GM12878 (cell line): Measurements from ENCODE around the gene LGI4. TPM values are rescaled to one million over a fixed set of nuclear protein-coding genes. Genes with fewer than 3 reads are reported as not detected.

Experiments
- ATAC-seq: fragments of 200-7000 bp; cut with Tn5 transposase; 3 replicates; pipeline ENCODE4 v1.9.1; 2020; ENCODE audit warnings: mild to moderate bottlenecking, moderate library complexity
- BruUV-seq: library from RNA; stranded (reverse); fragments of 400-500 nt; replicated peaks from 2 replicates; lab custom pipeline; 2021; lab: Mats Ljungman, UMichigan
- CTCF ChIA-PET: fragments of 300-600 bp; sonication (Branson Sonifier 250); formaldehyde crosslinking; extraction: SDS; loops from one replicate; lab custom pipeline; 2021; ENCODE audit warnings: inconsistent platforms; lab: Yijun Ruan, JAX
- POLR2A ChIA-PET: fragments of 350-600 bp; formaldehyde crosslinking; extraction: SDS; loops from one replicate; lab custom pipeline; 2021; ENCODE audit warnings: inconsistent platforms; lab: Charles Lee
- RAD21 ChIA-PET: fragments of 300-600 bp; sonication (Branson Sonifier 250); formaldehyde crosslinking; loops from one replicate; lab custom pipeline; 2023; ENCODE audit warnings: antibody characterized with exemption; ENCODE audit not compliant: unreplicated experiment; lab: Charles Lee
- SMC1A ChIA-PET: fragments of 300-600 bp; sonication (Branson Sonifier 250); formaldehyde crosslinking; loops from one replicate; lab custom pipeline; 2023; ENCODE audit not compliant: unreplicated experiment, uncharacterized antibody; lab: Charles Lee
- DNase-seq: peaks from one replicate; pipeline ENCODE4 v3.0.0-alpha.2; 2011; ENCODE audit warnings: low read depth, low spot score
- FAIRE-seq: peaks from 3 replicates; lab custom pipeline; 2011; peaks lifted over from hg19 to GRCh38; lab: Jason Lieb, UNC
- H2AFZ ChIP-seq: 2 replicates; pipeline ENCODE4 v1.6.0; 2011; ENCODE audit warnings: low read depth, low read length, control low read depth; ENCODE audit not compliant: control insufficient read depth
- H3K27ac ChIP-seq: 2 replicates; pipeline ENCODE4 v1.5.1; 2011; ENCODE audit warnings: control low read depth; ENCODE audit not compliant: control insufficient read depth, insufficient read depth
- H3K27me3 ChIP-seq, 2 experiments: replicated peaks in 1 of 2; 2 replicates each; pipeline versions ENCODE4 v1.6.0 to v1.6.1; 2011; ENCODE audit warnings: low read length in 1 of 2; ENCODE audit not compliant: control insufficient read depth in 2 of 2, insufficient read depth in 2 of 2
- H3K36me3 ChIP-seq, 2 experiments: 2 replicates each; pipeline ENCODE4 v1.5.1; 2011; ENCODE audit warnings: low read length in 1 of 2; ENCODE audit not compliant: control insufficient read depth in 2 of 2, insufficient read depth in 2 of 2
- H3K4me1 ChIP-seq: 2 replicates; pipeline ENCODE4 v1.6.1; 2011; ENCODE audit warnings: mild to moderate bottlenecking, low read length, moderate library complexity, mixed read lengths; ENCODE audit not compliant: control insufficient read depth, insufficient read depth
- H3K4me2 ChIP-seq: 2 replicates; pipeline ENCODE4 v1.6.0; 2011; ENCODE audit warnings: control low read depth; ENCODE audit not compliant: control insufficient read depth, insufficient read depth
- H3K4me3 ChIP-seq: fragments of 200-600 bp; sonication (generic); 2 replicates; pipeline ENCODE4 v1.5.1; 2016
- H3K79me2 ChIP-seq: 2 replicates; pipeline ENCODE4 v1.6.0; 2011; ENCODE audit warnings: low read length; ENCODE audit not compliant: control insufficient read depth, insufficient read depth
- H3K9ac ChIP-seq: 2 replicates; pipeline ENCODE4 v1.8.0; 2011; ENCODE audit warnings: low read length, control low read depth, mixed read lengths; ENCODE audit not compliant: control insufficient read depth, insufficient read depth
- H3K9me3 ChIP-seq: replicated peaks from 3 replicates; pipeline ENCODE4 v1.5.1; 2011; ENCODE audit warnings: mild to moderate bottlenecking, low read length; ENCODE audit not compliant: control insufficient read depth, insufficient read depth
- H4K20me1 ChIP-seq: 2 replicates; pipeline ENCODE4 v1.6.0; 2011; ENCODE audit not compliant: control insufficient read depth, insufficient read depth
- PML ChIP-seq: IDR thresholded peaks from 2 replicates; pipeline ENCODE4 v1.6.1; 2012; ENCODE audit warnings: low read length, inconsistent platforms
- POLR2AphosphoS2 ChIP-seq: IDR thresholded peaks from 2 replicates; pipeline ENCODE4 v1.6.1; 2011; ENCODE audit warnings: low read depth, mild to moderate bottlenecking, low read length, improper control_type of control experiment, moderate library complexity
- SMARCA5 ChIP-seq: fragments of 450-650 bp; IDR thresholded peaks from 2 replicates; pipeline ENCODE4 v1.6.1; 2017; ENCODE audit warnings: mild to moderate bottlenecking
- ZNF217 ChIP-seq: fragments of 450-650 bp; IDR thresholded peaks from 2 replicates; pipeline ENCODE4 v1.6.1; 2017; ENCODE audit warnings: antibody characterized with exemption, mild to moderate bottlenecking
- WGBS: methylation state at CpG from one replicate; pipeline ENCODE4 v1.1.6; 2016; ENCODE audit warnings: low lambda C conversion rate; ENCODE audit not compliant: insufficient replicate concordance, insufficient coverage; ENCODE audit errors: missing lambda C conversion rate; 5-methylcytosine and 5-hydroxymethylcytosine counted together
- in situ Hi-C: fragments of 300-500 bp; cut with MboI; formaldehyde crosslinking; loops from 9 replicates; pipeline ENCODE4 v1.14.3; 2018; ENCODE audit warnings: mixed read lengths
- intact Hi-C: fragments of 100-400 bp; cut with micrococcal nuclease; formaldehyde crosslinking; loops from one replicate; pipeline ENCODE4 v1.14.2; 2022; ENCODE audit not compliant: unreplicated experiment
- polyA plus RNA-seq, 11 experiments: library from polyadenylated mRNA; depleted of rRNA in 4 of 11; unstranded in 6 of 11; stranded (reverse) in 5 of 11; fragments of >200 nt; fragmentation: Nextera tagmentation in 4 of 11; fragmentation: Illumina TruSeq in 1 of 11; extraction: Ambion mirVana in 4 of 11; extraction: Trizol in 1 of 11; gene quantifications; 1 replicate in 1 of 11; 2 replicates in 10 of 11; pipeline versions ENCODE4 v1.2.1 to v1.2.3, GENCODE V29; 2011 to 2016; ENCODE audit warnings: inconsistent platforms in 2 of 11, missing spikeins in 2 of 11, low read depth in 1 of 11
- total RNA-seq, 4 experiments: library from RNA; depleted of rRNA in 3 of 4; stranded (reverse); fragments of >200 nt in 3 of 4; fragmentation: Illumina TruSeq in 1 of 4; extraction: Trizol in 1 of 4; gene quantifications; 2 replicates each; pipeline versions ENCODE4 v1.2.1 to v1.2.3, GENCODE V29; 2013 to 2021
- TF ChIP-seq, protein P1 (sequence below): fragments of 450-650 bp; conservative IDR thresholded peaks from 2 replicates; pipeline ENCODE4 v1.6.1; 2017; ENCODE audit warnings: mild to moderate bottlenecking, moderate library complexity

LGI4 gene
- total and polyA plus RNA-seq, 10 of the 15 experiments (the other 5 are each of a cell fraction or from before 2014, with no cell fraction given): 0.11 TPM; not detected in 9

DNA sequence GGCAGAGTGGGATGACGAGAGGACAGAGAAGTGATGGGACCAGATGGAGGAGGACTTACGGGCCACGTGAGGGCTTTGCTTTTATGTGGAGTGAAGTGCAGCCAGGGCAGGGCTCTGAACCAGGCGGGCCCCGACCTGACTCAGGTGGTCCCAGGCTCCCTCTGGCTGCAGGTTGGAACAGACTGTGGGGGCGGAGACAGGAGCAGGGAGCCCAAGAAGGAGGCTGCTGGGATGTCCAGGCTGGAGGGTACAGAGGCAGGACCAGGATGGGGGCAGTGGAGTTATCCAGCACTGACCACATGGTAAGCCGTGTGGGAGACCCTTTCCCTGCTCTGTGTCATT lies 21.8 kb upstream of the LGI4 start (continued):
- TF ChIP-seq POLR2AphosphoS2: no peak
- TF ChIP-seq, protein P1, sequence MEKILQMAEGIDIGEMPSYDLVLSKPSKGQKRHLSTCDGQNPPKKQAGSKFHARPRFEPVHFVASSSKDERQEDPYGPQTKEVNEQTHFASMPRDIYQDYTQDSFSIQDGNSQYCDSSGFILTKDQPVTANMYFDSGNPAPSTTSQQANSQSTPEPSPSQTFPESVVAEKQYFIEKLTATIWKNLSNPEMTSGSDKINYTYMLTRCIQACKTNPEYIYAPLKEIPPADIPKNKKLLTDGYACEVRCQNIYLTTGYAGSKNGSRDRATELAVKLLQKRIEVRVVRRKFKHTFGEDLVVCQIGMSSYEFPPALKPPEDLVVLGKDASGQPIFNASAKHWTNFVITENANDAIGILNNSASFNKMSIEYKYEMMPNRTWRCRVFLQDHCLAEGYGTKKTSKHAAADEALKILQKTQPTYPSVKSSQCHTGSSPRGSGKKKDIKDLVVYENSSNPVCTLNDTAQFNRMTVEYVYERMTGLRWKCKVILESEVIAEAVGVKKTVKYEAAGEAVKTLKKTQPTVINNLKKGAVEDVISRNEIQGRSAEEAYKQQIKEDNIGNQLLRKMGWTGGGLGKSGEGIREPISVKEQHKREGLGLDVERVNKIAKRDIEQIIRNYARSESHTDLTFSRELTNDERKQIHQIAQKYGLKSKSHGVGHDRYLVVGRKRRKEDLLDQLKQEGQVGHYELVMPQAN: no peak
- no peak for TF ChIP-seq ZNF217

DNA sequence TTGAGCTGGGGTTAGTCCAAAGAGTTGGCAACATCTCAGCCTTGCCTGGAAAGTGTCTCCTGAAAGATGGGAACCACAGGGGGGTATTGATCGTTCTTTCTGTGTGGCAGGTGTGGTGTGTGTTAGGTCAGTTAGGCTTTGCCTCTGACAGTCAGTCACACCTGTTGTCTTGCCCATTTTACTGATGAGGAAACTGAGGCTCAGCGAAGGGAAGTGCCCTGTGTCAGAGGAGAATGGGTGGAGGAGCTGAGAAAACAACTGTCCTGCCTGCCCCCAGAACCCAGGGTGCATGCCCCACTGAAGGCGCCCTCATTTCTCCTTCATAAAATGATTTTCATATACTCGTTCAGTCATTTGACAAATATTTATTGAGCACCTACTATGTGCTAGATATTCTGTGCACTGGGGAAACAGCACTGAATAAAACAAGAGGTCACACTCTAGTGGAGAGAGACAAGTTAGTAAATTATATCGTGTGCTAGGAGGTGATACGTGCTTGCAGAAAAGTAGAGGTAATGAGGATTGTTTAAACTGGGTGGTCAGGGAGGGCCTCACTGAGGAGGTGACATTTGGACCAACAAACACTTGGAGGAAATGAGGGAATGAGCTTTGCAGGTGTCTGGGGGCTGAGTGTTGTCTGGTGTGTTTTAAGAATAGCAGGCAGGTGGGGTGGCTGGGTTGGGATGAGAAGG lies 21.3 kb upstream of the LGI4 start:
- intact Hi-C loops: loop anchor here (5.0 kb wide), 1 partner anchor 51 kb away; no protein-coding TSS in a partner anchor
- BruUV-seq: TSS peak; percentile 54

More for the DNA sequence above, 21.3 kb upstream of the LGI4 start:
- H3K27me3 ChIP-seq: peaks cover 0 to 3% of the 10 kb centered on the region in 2 experiments; a peak in 1 of 4 replicates
- H4K20me1 ChIP-seq: no peaks in the 10 kb centered on the region
- H3K4me3 ChIP-seq: peak overlapping the region; percentile 98
- ATAC-seq (no peak), FAIRE-seq (no peak), DNase-seq (no peak)
- SMC1A ChIA-PET: interaction anchor here (0.9 kb wide), 1 partner anchor 10 kb away, joined by 3 read pairs; no protein-coding TSS in a partner anchor
- CTCF ChIA-PET: interaction anchor here (0.9 to 1.3 kb wide), 2 partner anchors 14 to 47 kb away, joined by 3 read pairs; no protein-coding TSS in a partner anchor
- POLR2A ChIA-PET: no interaction called here
- RAD21 ChIA-PET: interaction anchor here (1.0 kb wide), 1 partner anchor 14 kb away, joined by 3 read pairs; no protein-coding TSS in a partner anchor
- H3K9ac ChIP-seq: peak overlapping the region; percentile 75
- in situ Hi-C loops: no loop called here
- TF ChIP-seq PML: no peak
- TF ChIP-seq SMARCA5: no peak
- WGBS: 71% methylated on average over 6 of the region's 6 CpGs
- peaks cover 2 to 23% of the 10 kb centered on the region in 2 experiments for H3K36me3 ChIP-seq
- H3K79me2 ChIP-seq: peaks cover 19% of the 10 kb centered on the region
- peak overlapping the region; percentile 34; the same call in 1 of the 2 replicates for H3K27ac ChIP-seq
- H3K4me2 ChIP-seq: peak overlapping the region; percentile 81
- no peaks in the 10 kb centered on the region; the same call in 2 of the 3 replicates for H3K9me3 ChIP-seq
- no peak overlapping the region for H2AFZ ChIP-seq
- peaks cover 6% of the 10 kb centered on the region for H3K4me1 ChIP-seq
